Muscle layer of duodenum (tissue), 2 donors: ENCODE data around the gene ATF2.

ENCODE experiments used
- H3K27ac ChIP-seq: one replicate; pipeline ENCODE4 v1.7.0; 2013; ENCODE audit warnings: mild to moderate bottlenecking, low read length
- H3K27me3 ChIP-seq: one replicate; pipeline ENCODE4 v1.7.0; 2013; ENCODE audit warnings: low read depth, mild to moderate bottlenecking, control low read depth, low read length
- H3K36me3 ChIP-seq, 2 donors: one replicate each; pipeline ENCODE4 v1.7.0; 2013; ENCODE audit warnings: low read length in 2 of 2, control low read depth in 1 of 2, mild to moderate bottlenecking in 1 of 2; ENCODE audit not compliant: insufficient read depth in 2 of 2, control insufficient read depth in 1 of 2
- H3K4me1 ChIP-seq, 2 donors: one replicate each; pipeline ENCODE4 v1.7.0; 2013; ENCODE audit warnings: low read length in 2 of 2, mild to moderate bottlenecking in 2 of 2, control low read depth in 1 of 2, moderate library complexity in 1 of 2; ENCODE audit not compliant: insufficient read depth in 2 of 2, control insufficient read depth in 1 of 2
- H3K4me3 ChIP-seq, 2 donors: one replicate each; pipeline ENCODE4 v1.7.0; 2013; ENCODE audit warnings: low read length in 2 of 2, low read depth in 1 of 2, mild to moderate bottlenecking in 1 of 2
- H3K9me3 ChIP-seq, 2 donors: one replicate each; pipeline ENCODE4 v1.7.0; 2013; ENCODE audit warnings: low read length in 2 of 2, control low read depth in 1 of 2, mild to moderate bottlenecking in 1 of 2; ENCODE audit not compliant: control insufficient read depth in 1 of 2
- donor health status: healthy.

Gene ATF2

DNA sequence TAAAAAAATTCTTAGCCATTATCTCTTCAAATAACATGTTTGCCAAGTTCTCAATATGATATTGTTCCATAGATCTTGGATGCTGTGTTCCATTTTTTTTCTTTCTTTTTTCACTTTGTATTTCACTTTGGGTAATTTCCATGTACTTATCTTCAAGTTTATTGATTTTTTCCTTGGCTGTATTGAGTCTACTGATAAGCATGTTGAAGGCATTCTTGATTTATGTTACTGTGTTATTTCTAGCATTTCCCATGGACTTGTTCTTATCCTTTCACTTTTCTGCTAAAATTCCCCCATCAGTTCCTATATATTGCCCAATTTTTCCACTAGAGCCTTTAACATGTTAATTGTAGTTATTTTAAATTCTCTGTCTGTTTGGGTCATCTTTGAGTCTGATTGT lies 112.0 kb downstream of the ATF2 start:
- H3K36me3 ChIP-seq, result no peaks in the 10 kb centered on the region
- no peaks in the 10 kb centered on the region for H3K9me3 ChIP-seq
- H3K4me3 ChIP-seq, result no peak overlapping the region
- no peaks in the 10 kb centered on the region for H3K4me1 ChIP-seq
- no peaks in the 10 kb centered on the region for H3K27me3 ChIP-seq
- no peak overlapping the region for H3K27ac ChIP-seq

DNA sequence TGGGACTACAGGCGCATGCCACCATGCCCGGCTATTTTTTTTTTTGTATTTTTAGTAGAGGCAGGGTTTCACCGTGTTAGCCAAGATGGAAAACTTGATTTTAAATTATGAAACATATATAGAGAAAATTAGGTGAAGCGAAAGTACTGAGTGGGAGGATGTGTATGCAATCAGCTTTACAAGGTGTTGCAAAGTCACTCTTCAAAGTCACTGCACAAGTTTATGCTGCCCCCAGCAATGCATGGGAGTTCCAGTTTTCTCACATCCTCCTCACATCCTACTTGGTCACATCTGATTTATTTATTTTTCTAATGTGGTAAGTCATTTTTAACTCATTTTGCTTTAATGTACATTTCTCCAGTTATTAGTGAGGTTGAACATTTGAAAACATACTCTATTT lies 113.7 kb downstream of the ATF2 start:
- Histone ChIP-seq H3K27me3 (no peaks in the 10 kb centered on the region), H3K4me1 (no peaks in the 10 kb centered on the region), H3K4me3 (no peak overlapping the region), H3K27ac (no peak overlapping the region), H3K36me3 (no peaks in the 10 kb centered on the region), H3K9me3 (no peaks in the 10 kb centered on the region)

DNA sequence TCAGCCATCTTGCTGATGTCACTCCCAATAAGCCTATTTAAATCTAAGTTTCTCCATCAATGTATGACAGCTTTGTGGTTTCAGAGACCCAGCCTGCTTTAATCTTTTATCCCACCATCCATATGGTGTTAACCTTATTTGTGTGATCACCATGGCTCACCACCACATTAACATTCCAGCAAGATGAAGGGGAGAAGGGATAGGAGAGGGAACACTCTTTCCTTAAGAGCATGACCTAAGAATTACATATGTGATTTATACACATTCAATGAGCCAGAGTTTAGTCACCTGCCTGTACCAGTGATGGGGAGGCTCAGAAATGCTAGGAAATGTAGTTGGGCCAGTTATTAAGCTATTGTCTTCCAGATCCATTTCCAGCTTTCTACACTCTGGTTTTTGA lies 118.3 kb downstream of the ATF2 start:
- no peaks in the 10 kb centered on the region for H3K36me3 ChIP-seq
- no peaks in the 10 kb centered on the region for H3K27me3 ChIP-seq
- H3K4me3 ChIP-seq, result no peak overlapping the region
- H3K27ac ChIP-seq, result no peak overlapping the region
- H3K9me3 ChIP-seq, result no peaks in the 10 kb centered on the region
- no peaks in the 10 kb centered on the region for H3K4me1 ChIP-seq

DNA sequence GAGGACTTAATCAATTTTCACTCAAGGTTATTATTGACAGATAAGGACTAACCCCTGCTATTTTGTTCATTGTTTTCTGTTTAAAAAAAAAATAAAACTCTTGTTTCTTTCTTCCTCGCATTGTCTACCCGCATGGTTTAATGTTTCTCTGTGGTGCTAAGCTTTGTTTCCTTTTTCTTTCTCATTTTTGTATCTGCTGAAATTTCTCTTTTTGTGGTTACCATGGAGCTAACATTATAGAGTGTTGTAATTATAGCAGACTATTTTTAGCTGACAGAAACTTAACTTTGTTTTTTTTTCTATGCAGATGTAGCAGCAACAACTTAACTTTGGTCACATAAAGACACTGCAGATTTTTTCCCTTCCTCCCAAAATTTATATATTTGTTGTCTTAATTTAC lies 119.7 kb downstream of the ATF2 start:
- Histone ChIP-seq H3K27ac (no peak overlapping the region), H3K27me3 (no peaks in the 10 kb centered on the region), H3K4me3 (no peak overlapping the region), H3K4me1 (no peaks in the 10 kb centered on the region), H3K36me3 (no peaks in the 10 kb centered on the region), H3K9me3 (no peaks in the 10 kb centered on the region)

DNA sequence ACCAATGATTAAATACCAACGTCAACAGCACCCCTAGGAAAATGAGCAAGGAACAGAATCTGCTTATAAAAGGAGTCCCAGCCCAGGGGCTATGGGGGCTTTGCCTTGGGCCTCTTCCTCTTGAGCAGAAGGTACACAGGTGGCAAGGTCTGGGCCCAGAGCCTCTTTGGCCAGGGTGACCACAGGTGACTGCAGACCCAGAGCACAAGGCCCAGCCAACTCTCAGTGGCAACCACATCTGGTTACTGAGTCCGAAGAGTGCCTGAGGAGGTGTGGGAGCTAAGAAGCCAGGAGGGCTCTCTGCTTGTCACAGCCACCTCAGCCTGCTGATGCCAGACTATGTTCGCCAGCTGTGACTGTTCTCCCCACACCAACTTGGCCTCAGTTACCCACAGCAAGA lies 128.5 kb downstream of the ATF2 start:
- H3K27ac ChIP-seq, result no peak overlapping the region
- no peaks in the 10 kb centered on the region for H3K9me3 ChIP-seq
- no peaks in the 10 kb centered on the region for H3K27me3 ChIP-seq
- H3K4me3 ChIP-seq, result no peak overlapping the region
- H3K36me3 ChIP-seq, result no peaks in the 10 kb centered on the region
- H3K4me1 ChIP-seq, result no peaks in the 10 kb centered on the region

DNA sequence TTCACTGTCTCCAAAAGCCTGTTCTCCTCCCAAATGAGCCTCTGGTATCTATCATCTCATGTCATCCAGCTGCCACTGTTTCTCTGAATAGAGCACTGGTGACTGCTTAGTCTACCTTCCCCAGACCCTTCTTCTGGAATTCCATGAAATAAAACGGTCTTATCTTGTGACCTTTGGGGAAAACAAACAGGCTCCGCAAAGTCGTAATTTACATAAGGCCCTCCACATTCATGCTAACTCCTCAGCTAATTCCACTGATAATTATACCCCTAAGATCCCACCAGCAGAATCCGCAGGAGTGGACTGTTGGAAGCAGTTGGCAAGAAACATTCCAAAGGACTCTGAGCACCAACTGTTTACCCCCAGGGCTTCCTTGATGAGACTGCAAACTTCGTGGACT lies 129.0 kb downstream of the ATF2 start:
- H3K4me3 ChIP-seq, result no peak overlapping the region
- H3K9me3 ChIP-seq, result no peaks in the 10 kb centered on the region
- no peaks in the 10 kb centered on the region for H3K36me3 ChIP-seq
- H3K27me3 ChIP-seq, result no peaks in the 10 kb centered on the region
- H3K27ac ChIP-seq, result no peak overlapping the region
- no peaks in the 10 kb centered on the region for H3K4me1 ChIP-seq

DNA sequence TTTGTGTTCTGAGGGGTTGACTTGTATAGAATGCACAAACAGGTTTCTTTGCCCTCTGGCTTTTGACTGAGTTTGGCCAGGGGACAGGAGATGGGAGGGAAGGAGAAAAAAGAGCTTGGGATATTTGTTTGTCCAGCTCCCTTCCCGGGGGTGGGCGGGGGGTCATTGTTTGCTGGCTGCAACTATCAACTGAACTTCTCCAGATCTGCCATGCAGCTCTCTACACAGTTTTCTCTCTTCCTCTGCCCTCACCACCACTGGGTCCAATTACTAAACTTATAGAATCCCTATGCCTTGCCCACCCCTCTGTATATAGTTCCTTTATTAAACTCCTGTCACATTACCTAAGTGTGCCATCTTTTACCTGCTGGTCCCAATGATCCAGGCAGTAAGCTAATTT lies 130.1 kb downstream of the ATF2 start:
- H3K4me1 ChIP-seq, result no peaks in the 10 kb centered on the region
- H3K27ac ChIP-seq, result no peak overlapping the region
- no peak overlapping the region for H3K4me3 ChIP-seq
- H3K36me3 ChIP-seq, result no peaks in the 10 kb centered on the region
- no peaks in the 10 kb centered on the region for H3K27me3 ChIP-seq
- H3K9me3 ChIP-seq, result no peaks in the 10 kb centered on the region

DNA sequence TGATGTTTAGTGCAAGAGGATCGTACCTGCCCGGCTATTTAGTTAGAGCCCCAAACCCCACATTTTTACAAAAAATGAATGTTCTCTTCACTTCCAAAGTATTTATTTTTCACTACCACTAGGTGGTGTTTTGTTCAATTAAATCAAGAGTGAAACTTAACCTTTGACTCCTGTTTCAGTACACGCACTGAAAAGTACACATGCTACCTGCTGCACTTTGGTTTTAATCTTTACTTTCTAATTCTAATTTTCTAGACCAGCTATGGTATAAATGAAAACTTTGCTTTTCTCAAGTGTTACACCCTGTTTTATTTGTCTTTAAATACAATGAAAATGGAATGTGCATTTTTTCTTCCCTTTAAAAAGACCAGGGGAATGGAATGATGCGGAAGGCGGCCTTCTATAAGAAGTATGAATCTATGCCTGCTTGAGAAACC lies 131.4 kb downstream of the ATF2 start:
- Histone ChIP-seq H3K9me3 (no peaks in the 10 kb centered on the region), H3K4me3 (peak overlapping the region in 1 of 2 donors; percentile 36), H3K36me3 (no peaks in the 10 kb centered on the region), H3K4me1 (no peaks in the 10 kb centered on the region), H3K27ac (no peak overlapping the region), H3K27me3 (no peaks in the 10 kb centered on the region)

DNA sequence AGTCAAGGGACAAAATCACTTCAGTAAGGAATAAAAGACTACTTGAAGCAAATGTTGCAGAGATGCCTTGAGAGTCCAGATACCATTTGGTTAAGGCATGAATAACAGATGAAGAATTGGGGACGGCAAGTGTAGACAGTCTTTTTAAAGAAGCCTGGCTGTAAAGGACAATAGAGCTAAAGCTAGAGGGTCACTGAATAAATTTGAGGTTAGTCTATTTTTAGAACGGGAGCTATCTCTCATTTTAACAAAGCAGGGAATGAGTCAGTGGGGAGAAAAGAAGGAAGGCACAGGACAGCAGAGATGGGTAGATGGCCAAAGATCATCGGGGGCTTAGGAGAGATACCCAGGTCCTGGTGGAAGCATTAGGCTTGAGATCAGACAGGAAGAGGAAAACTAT lies 132.2 kb downstream of the ATF2 start:
- H3K4me3 ChIP-seq, result no peak overlapping the region
- no peaks in the 10 kb centered on the region for H3K9me3 ChIP-seq
- no peak overlapping the region for H3K27ac ChIP-seq
- no peaks in the 10 kb centered on the region for H3K27me3 ChIP-seq
- H3K4me1 ChIP-seq, result no peaks in the 10 kb centered on the region
- H3K36me3 ChIP-seq, result no peaks in the 10 kb centered on the region

DNA sequence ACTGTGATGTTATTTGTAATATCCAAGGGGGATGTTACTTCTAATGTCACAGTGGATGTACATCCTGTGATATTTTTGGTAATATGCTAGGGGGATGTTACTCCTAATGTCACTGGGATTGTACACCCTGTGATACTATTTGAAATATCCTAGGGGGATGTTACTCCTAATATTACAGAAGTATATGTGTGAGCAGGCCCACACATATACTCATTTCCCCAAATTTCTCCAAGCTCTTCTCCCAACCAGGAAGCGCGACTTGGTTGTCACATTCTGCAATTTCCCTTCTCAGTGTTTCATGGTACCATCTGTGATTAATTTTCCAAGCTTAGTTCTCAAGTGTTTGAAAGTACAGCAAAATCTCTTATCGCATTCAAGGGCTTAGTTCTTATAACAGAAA lies 133.3 kb downstream of the ATF2 start:
- Histone ChIP-seq H3K4me3 (no peak overlapping the region), H3K9me3 (no peaks in the 10 kb centered on the region), H3K4me1 (no peaks in the 10 kb centered on the region), H3K27me3 (no peaks in the 10 kb centered on the region), H3K36me3 (no peaks in the 10 kb centered on the region), H3K27ac (no peak overlapping the region)

DNA sequence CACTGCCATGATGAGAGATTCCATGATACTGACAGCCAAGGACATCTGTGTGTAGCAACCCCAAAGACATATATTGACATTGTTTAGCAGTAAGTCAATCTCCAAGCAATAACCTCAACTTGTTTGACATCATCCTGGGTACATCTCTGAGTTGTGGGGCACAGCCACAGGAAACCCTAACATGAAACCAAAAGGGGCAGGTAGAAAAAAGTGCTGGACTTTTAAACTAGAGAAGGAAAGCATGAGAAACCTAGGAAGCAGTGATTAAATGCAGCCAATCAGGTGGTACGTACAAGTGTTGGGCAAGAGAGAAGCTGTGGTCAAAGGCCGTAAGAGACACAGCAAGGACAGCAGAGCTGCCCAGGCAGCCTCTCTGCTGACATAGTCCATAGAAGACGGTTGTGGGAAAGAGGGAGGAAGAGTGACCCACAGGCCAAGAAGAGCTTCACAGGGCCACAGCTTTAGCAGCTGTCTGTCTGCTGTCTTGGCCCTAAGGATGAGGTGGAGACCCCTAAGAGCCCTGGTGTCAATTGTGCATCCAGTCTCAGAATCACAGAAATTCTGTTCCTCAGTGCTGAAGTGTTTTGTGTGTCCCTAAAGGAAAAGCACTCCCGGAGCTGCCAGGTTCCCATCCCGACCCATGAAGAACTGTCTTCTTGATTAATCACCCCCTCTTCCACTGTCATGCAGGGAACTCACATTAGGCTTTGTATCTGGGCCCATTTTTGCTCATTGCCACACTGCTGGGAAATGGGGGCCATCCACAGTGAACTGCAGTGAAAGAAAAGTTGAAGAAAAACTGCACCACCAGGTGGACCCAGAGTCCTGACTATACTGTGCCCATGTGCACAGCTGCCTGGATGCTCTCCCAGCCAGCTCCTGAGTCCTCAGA lies 137.4 kb downstream of the ATF2 start:
- no peak overlapping the region for H3K4me3 ChIP-seq
- H3K27ac ChIP-seq, result no peak overlapping the region
- no peaks in the 10 kb centered on the region for H3K36me3 ChIP-seq
- no peaks in the 10 kb centered on the region for H3K4me1 ChIP-seq
- no peaks in the 10 kb centered on the region for H3K27me3 ChIP-seq
- H3K9me3 ChIP-seq, result no peaks in the 10 kb centered on the region

DNA sequence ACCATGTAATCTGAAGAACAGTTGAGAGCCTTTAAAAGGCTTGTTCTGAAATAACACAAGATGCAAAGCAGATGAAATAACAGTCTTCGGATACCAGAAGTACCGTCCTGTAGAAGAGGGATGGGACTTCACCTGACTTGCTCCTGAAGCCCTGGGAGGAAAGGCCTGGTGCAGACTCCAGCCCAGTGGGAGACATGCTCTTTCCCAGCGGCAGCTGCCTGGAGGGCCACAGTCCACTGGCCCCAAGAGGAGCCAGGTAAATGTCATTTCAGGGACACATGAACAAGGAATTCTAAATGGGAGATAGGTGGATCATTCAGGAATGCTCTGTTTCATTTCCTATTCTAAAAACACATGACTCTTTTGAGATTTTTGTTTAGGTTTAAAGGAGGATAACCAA lies 140.2 kb downstream of the ATF2 start:
- Histone ChIP-seq H3K4me1 (no peaks in the 10 kb centered on the region), H3K36me3 (no peaks in the 10 kb centered on the region), H3K27me3 (no peaks in the 10 kb centered on the region), H3K4me3 (no peak overlapping the region), H3K9me3 (no peaks in the 10 kb centered on the region), H3K27ac (no peak overlapping the region)
